GM12892 (cell line): Measurements from ENCODE around the gene MPP1.

Experiments
- POLR2A ChIP-seq: IDR thresholded peaks from 2 replicates; pipeline ENCODE4 v1.6.1; 2011; ENCODE audit warnings: low read depth, low read length, control low read depth
- POLR2AphosphoS5 ChIP-seq: IDR thresholded peaks from 2 replicates; pipeline ENCODE4 v1.6.1; 2011; ENCODE audit warnings: low read depth, low read length, control low read depth
- TAF1 ChIP-seq: IDR thresholded peaks from 2 replicates; pipeline ENCODE4 v1.6.1; 2011; ENCODE audit warnings: low read depth, mild to moderate bottlenecking, control low read depth, low read length, borderline replicate concordance

DNA sequence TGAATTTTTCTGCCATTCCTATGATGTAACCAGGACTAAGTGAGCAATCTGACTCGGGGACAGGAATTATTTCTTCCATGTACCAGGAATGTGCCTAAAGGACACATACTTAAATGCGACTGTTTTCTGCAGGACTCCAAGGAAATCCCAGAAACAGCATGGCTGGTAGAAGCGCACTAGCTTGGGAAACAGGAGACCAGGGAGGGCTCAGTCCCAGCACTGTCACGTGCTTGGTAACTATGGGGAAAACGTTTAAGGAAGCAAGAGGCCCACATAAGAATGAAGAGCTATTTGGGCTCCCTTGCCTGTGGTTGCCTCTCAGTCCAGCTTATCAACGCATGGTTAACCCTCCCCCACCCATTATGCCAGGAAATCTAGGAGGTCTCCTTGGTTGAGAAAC, 19.6 kb downstream of the MPP1 start:
- TF ChIP-seq TAF1 (no peak), POLR2AphosphoS5 (no peak), POLR2A (no peak)
